Small intestine (tissue), 7 donors: ENCODE results near the gene TP73. TPM values are rescaled to one million over a fixed set of nuclear protein-coding genes. Genes with fewer than 3 reads are reported as not detected.

ENCODE experiments used
- DNase-seq, 2 donors: peaks; one replicate each; pipeline versions ENCODE4 v3.0.0 to v3.0.0-alpha.2; 2013
- FAIRE-seq: peaks from 2 replicates; lab custom pipeline; 2012; peaks lifted over from hg19 to GRCh38; lab: Jason Lieb, UNC
- H3K27ac ChIP-seq, 3 donors: one replicate each; pipeline ENCODE4 v1.5.1; 2013; ENCODE audit warnings: low read length in 2 of 3, mild to moderate bottlenecking in 2 of 3, control low read depth in 1 of 3, inconsistent platforms in 1 of 3, low read depth in 1 of 3, moderate library complexity in 1 of 3
- H3K27me3 ChIP-seq, 3 donors: one replicate each; pipeline ENCODE4 v1.6.1; 2013; ENCODE audit warnings: low read length in 3 of 3, inconsistent platforms in 1 of 3; ENCODE audit not compliant: control insufficient read depth in 3 of 3, insufficient read depth in 3 of 3
- H3K36me3 ChIP-seq, 3 donors: one replicate each; pipeline ENCODE4 v1.6.1; 2013; ENCODE audit warnings: low read length in 3 of 3, inconsistent platforms in 1 of 3, low read depth in 1 of 3, mild to moderate bottlenecking in 1 of 3, moderate library complexity in 1 of 3; ENCODE audit not compliant: control insufficient read depth in 3 of 3, insufficient read depth in 2 of 3
- H3K4me1 ChIP-seq, 3 donors: one replicate each; pipeline ENCODE4 v1.6.1; 2013; ENCODE audit warnings: low read length in 2 of 3, inconsistent platforms in 1 of 3, low read depth in 1 of 3, mild to moderate bottlenecking in 1 of 3, moderate library complexity in 1 of 3; ENCODE audit not compliant: control insufficient read depth in 3 of 3, insufficient read depth in 2 of 3
- H3K4me3 ChIP-seq, 3 donors: one replicate each; pipeline ENCODE4 v1.5.1; 2013; ENCODE audit warnings: low read length in 3 of 3, control low read depth in 1 of 3, inconsistent platforms in 1 of 3, low read depth in 1 of 3, mild to moderate bottlenecking in 1 of 3, moderate library complexity in 1 of 3
- H3K9me3 ChIP-seq, 2 donors: one replicate each; pipeline ENCODE4 v1.6.1; 2013; ENCODE audit warnings: low read depth in 1 of 2, low read length in 1 of 2; ENCODE audit not compliant: control insufficient read depth in 2 of 2, insufficient read depth in 1 of 2
- WGBS, 3 donors: extraction: QIAGEN DNeasy Blood & Tissue Kit; methylation state at CpG; one replicate each; pipeline ENCODE4 v1.1.7; 2013; 5-methylcytosine and 5-hydroxymethylcytosine counted together
- polyA plus RNA-seq, 4 donors: library from polyadenylated mRNA; stranded (reverse) in 3 of 4; unstranded in 1 of 4; fragments of 200-250 nt in 3 of 4; fragments of 120-200 nt in 1 of 4; gene quantifications; one replicate each; pipeline versions ENCODE4 v1.2.1 to v1.2.3, GENCODE V29; 2013
- donor health status: healthy with polysubstance abuse.
- donor health status: control.
- donor health status: control.
- donor health status: Bipolar disorder and iron deficiency.
- donor health status: healthy.

Gene TP73
- polyA plus RNA-seq, 4 donors, result 0.15 to 0.59 TPM; not detected in 2

- WGBS, 3 donors, result 93 to 94% (median 93%) methylated on average over 20 of the region's 20 CpGs
- peaks cover 11 to 71% (median 17%) of the 10 kb centered on the region in 3 donors for H3K36me3 ChIP-seq
- peaks cover 0 to 20% (median 4%) of the 10 kb centered on the region in 3 donors for H3K4me1 ChIP-seq
- FAIRE-seq, result no peak
- H3K27ac ChIP-seq, result no peak overlapping the region
- H3K27me3 ChIP-seq, result no peaks in the 10 kb centered on the region
- H3K4me3 ChIP-seq, result no peak overlapping the region
- H3K9me3 ChIP-seq, result peaks cover 0 to 2% of the 10 kb centered on the region in 2 donors
- no peak for DNase-seq
Observed at GRCh38 chr1:3779912-3780416, 127.6 kb downstream of the TP73 start.

GRCh38 chr1:3780901-3781300 is 128.6 kb downstream of the TP73 start:
- WGBS, 3 donors, result 90 to 92% (median 91%) methylated on average over 21 of the region's 21 CpGs
- Histone ChIP-seq H3K36me3 (peaks cover 12 to 79% (median 17%) of the 10 kb centered on the region in 3 donors), H3K4me3 (no peak overlapping the region), H3K4me1 (peaks cover 0 to 10% (median 0%) of the 10 kb centered on the region in 3 donors), H3K9me3 (peaks cover 0 to 2% of the 10 kb centered on the region in 2 donors), H3K27me3 (no peaks in the 10 kb centered on the region), H3K27ac (no peak overlapping the region)
- no peak for DNase-seq
- no peak for FAIRE-seq

GRCh38 chr1:3783651-3784474 is 131.5 kb downstream of the TP73 start:
- WGBS, 3 donors, result 94 to 95% (median 95%) methylated on average over 30 of the region's 30 CpGs
- peaks cover 15 to 94% (median 17%) of the 10 kb centered on the region in 3 donors for H3K36me3 ChIP-seq
- FAIRE-seq, result no peak

GRCh38 chr1:3785045-3785444 is 132.7 kb downstream of the TP73 start:
- no peaks in the 10 kb centered on the region for H3K9me3 ChIP-seq
- no peaks in the 10 kb centered on the region for H3K27me3 ChIP-seq
- peaks cover 13 to 93% (median 17%) of the 10 kb centered on the region in 3 donors for H3K36me3 ChIP-seq
- no peak for FAIRE-seq
- WGBS, 3 donors, result 36 to 74% (median 58%) methylated on average over 13 of the region's 13 CpGs
- H3K4me1 ChIP-seq, result no peaks in the 10 kb centered on the region
- peak overlapping the region in 1 of 3 donors; percentile 6 for H3K27ac ChIP-seq
- peak; percentile 70 to 87 for DNase-seq
- H3K4me3 ChIP-seq, result no peak overlapping the region

More at GRCh38 chr1:3783651-3784474, 131.5 kb downstream of the TP73 start:
- Histone ChIP-seq H3K27ac (no peak overlapping the region), H3K27me3 (no peaks in the 10 kb centered on the region), H3K4me1 (no peaks in the 10 kb centered on the region), H3K4me3 (no peak overlapping the region), H3K9me3 (peaks cover 0 to 2% of the 10 kb centered on the region in 2 donors)
- DNase-seq, result no peak

DNA sequence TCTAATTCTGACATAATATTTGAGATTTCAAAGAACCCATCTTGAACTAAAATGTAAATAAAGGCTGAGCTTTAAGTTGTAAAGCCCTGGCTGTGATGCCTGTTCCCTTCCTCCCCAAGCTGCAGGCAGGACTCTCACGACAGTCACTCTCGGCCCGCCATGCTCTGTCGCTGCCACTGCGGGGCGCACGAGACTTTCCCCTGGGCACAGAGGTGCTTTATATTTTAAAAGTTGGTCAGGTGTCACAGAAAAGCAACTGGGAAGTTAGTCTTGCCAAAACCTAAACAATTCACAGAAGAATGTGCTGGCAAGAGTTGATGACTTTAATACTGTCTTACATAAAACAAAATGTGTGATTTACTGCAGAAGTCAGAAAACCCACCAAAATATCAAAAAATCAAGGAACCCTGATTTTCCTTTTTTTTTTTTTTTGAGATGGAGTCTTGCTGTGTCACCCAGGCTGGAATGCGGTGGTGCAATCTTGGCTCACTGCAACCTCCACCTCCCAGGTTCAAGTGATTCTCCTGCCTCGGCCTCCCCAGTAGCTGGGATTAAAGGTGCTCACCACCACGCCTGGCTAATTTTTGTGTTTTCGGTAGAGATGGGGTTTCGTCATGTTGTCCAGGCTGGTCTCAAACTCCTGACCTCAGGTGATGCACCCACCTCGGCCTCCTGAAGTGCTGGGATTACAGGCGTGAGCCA is 133.3 kb downstream of the TP73 start:
- Histone ChIP-seq H3K4me3 (no peak overlapping the region), H3K4me1 (no peaks in the 10 kb centered on the region), H3K27me3 (no peaks in the 10 kb centered on the region), H3K9me3 (no peaks in the 10 kb centered on the region), H3K36me3 (peaks cover 11 to 94% (median 18%) of the 10 kb centered on the region in 3 donors), H3K27ac (peak overlapping the region in 1 of 3 donors; percentile 6)
- DNase-seq (peak; percentile 54 to 63), FAIRE-seq (no peak)
- 62 to 76% (median 67%) methylated on average over 14 of the region's 14 CpGs for WGBS, 3 donors

Other genes starting within 250 kb of the TP73 start
- gene ARHGEF16, start 197.9 kb upstream of the TP73 start, polyA plus RNA-seq, result 100 to 1,000 TPM in 2 of 4 donors, 10 to 100 TPM in 2; 31.0 to 121 (median 83.7) TPM
- gene MEGF6, start 41.0 kb upstream of the TP73 start, polyA plus RNA-seq, result 1 to 10 TPM in 3 of 4 donors, under 1 TPM in 1; 0.45 to 5.8 (median 3.7) TPM
- gene TPRG1L, start 27.5 kb upstream of the TP73 start, polyA plus RNA-seq, result 10 to 100 TPM; 41.2 to 97.8 (median 92.0) TPM
- 10 to 100 TPM; 16.2 to 36.9 (median 29.3) TPM for gene WRAP73, start 2.4 kb upstream of the TP73 start, polyA plus RNA-seq
- gene CCDC27, start 99.9 kb downstream of the TP73 start, polyA plus RNA-seq, result under 1 TPM in 2 of 4 donors, not detected in 2; 0.06 to 0.27 TPM
- 10 to 100 TPM in 1 of 4 donors, 1 to 10 TPM in 1, not detected in 2; 2.1 to 89.2 TPM for gene SMIM1, start 120.2 kb downstream of the TP73 start, polyA plus RNA-seq
- 10 to 100 TPM; 16.8 to 44.3 (median 21.4) TPM for gene LRRC47, start 144.0 kb downstream of the TP73 start, polyA plus RNA-seq
- 10 to 100 TPM in 2 of 4 donors, 1 to 10 TPM in 2; 8.7 to 26.4 (median 10.8) TPM for gene CEP104, start 204.7 kb downstream of the TP73 start, polyA plus RNA-seq
- gene DFFB, start 205.0 kb downstream of the TP73 start, polyA plus RNA-seq, result 10 to 100 TPM in 2 of 4 donors, 1 to 10 TPM in 2; 8.7 to 22.6 (median 11.9) TPM
- 10 to 100 TPM; 10.8 to 28.4 (median 19.6) TPM for gene C1orf174, start 247.8 kb downstream of the TP73 start, polyA plus RNA-seq